Esophagus muscularis mucosa (tissue), 4 donors: ENCODE results near the gene MT1F. TPM values are rescaled to one million over a fixed set of nuclear protein-coding genes. Genes with fewer than 3 reads are reported as not detected.

Source experiments
- DNase-seq: peaks from one replicate; pipeline ENCODE4 v3.0.0-alpha.2; 2017; ENCODE audit errors: extremely low spot score
- H3K27ac ChIP-seq, 4 donors: fragments of 200-600 bp; sonication (generic); replicated peaks in 1 of 4; 1 replicate in 3 of 4; 2 replicates in 1 of 4; pipeline ENCODE4 v1.5.1; 2016 to 2019; ENCODE audit warnings: mild to moderate bottlenecking in 1 of 4
- H3K27me3 ChIP-seq, 4 donors: fragments of 200-600 bp; sonication (generic); one replicate each; pipeline versions ENCODE4 v1.5.1 to v1.6.0; 2016 to 2019
- H3K36me3 ChIP-seq, 4 donors: fragments of 200-600 bp; sonication (generic); one replicate each; pipeline ENCODE4 v1.5.1; 2016 to 2019
- H3K4me1 ChIP-seq, 4 donors: fragments of 200-600 bp; sonication (generic); one replicate each; pipeline ENCODE4 v1.5.1; 2016 to 2019
- H3K4me3 ChIP-seq, 4 donors: fragments of 200-600 bp; sonication (generic); 1 replicate in 2 of 4; 2 replicates in 2 of 4; pipeline ENCODE4 v1.5.1; 2016 to 2019; ENCODE audit warnings: mild to moderate bottlenecking in 4 of 4, moderate library complexity in 1 of 4
- H3K9me3 ChIP-seq, 4 donors: fragments of 200-600 bp; sonication (generic); 1 replicate in 3 of 4; 2 replicates in 1 of 4; pipeline ENCODE4 v1.5.1; 2016 to 2019
- EP300 ChIP-seq: sonication (generic); formaldehyde crosslinking; IDR thresholded peaks from one replicate; pipeline ENCODE4 v1.6.1; 2017; ENCODE audit warnings: antibody characterized with exemption
- POLR2A ChIP-seq: fragments of 450-650 bp; IDR thresholded peaks from one replicate; pipeline ENCODE4 v1.6.1; 2017; ENCODE audit warnings: antibody characterized with exemption, moderate library complexity, mild to moderate bottlenecking, low read depth
- POLR2AphosphoS5 ChIP-seq, 2 donors: sonication (generic); formaldehyde crosslinking; IDR thresholded peaks; one replicate each; pipeline ENCODE4 v1.6.1; 2017; ENCODE audit warnings: antibody characterized with exemption in 2 of 2
- WGBS: methylation state at CpG from one replicate; pipeline ENCODE4 v1.1.5; 2018; 5-methylcytosine and 5-hydroxymethylcytosine counted together
- intact Hi-C: fragments of 100-400 bp; cut with DNase I; formaldehyde crosslinking; loops from one replicate; pipeline ENCODE4 v1.15.1; 2023
- total RNA-seq, 4 donors: library from RNA; depleted of rRNA; stranded (reverse); fragments of >200 nt; gene quantifications; one replicate each; pipeline versions ENCODE4 v1.1.0 to v1.2.1, GENCODE V29; 2016
- TF ChIP-seq, protein P1 (sequence below), 3 experiments: fragments of 200-600 bp in 2 of 3; fragments of 450-650 bp in 1 of 3; sonication (generic) in 2 of 3; IDR thresholded peaks; one replicate each; pipeline ENCODE4 v1.5.1; 2017 to 2019; ENCODE audit warnings: antibody characterized with exemption in 3 of 3, mild to moderate bottlenecking in 2 of 3, moderate library complexity in 1 of 3

Gene MT1F
- total RNA-seq, 4 donors from 2014 or later: 2.1 to 7.1 (median 5.0) TPM

DNA sequence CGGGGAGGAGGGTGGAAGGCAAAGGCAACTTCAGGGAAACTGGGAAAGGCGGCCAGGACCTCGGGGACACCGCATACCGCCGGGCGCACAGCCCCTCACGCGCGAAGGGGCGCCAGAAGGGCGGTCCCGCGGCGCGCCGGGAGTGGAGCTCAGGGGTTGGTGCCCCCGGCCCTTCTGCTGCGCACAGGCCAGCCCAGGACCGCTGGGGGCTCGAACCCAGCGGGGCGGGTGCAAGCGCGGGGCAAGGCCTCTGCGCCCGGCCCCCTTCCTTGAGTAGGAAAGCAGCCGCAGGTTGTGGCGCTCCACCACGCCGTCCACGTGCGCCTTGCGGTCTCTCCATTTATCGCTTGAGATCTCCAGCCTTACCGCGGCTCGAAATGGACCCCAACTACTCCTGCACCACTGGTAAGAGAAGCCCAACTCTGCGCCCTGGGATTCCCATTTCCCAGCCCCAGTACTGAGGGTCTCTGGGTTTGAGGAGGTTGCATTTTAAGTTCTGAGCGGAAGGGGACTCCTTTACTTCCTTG lies 22.3 kb upstream of the MT1F start:
- H3K4me3 ChIP-seq: peak overlapping the region; percentile 22 to 66 (median 46)
- peaks cover 18 to 61% (median 52%) of the 10 kb centered on the region in 4 donors for H3K4me1 ChIP-seq
- TF ChIP-seq EP300: no peak
- TF ChIP-seq, protein P1, sequence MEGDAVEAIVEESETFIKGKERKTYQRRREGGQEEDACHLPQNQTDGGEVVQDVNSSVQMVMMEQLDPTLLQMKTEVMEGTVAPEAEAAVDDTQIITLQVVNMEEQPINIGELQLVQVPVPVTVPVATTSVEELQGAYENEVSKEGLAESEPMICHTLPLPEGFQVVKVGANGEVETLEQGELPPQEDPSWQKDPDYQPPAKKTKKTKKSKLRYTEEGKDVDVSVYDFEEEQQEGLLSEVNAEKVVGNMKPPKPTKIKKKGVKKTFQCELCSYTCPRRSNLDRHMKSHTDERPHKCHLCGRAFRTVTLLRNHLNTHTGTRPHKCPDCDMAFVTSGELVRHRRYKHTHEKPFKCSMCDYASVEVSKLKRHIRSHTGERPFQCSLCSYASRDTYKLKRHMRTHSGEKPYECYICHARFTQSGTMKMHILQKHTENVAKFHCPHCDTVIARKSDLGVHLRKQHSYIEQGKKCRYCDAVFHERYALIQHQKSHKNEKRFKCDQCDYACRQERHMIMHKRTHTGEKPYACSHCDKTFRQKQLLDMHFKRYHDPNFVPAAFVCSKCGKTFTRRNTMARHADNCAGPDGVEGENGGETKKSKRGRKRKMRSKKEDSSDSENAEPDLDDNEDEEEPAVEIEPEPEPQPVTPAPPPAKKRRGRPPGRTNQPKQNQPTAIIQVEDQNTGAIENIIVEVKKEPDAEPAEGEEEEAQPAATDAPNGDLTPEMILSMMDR (IDR thresholded peaks at IDR 0.05): no peak
- TF ChIP-seq POLR2AphosphoS5 (IDR thresholded peaks at IDR 0.05): no peak
- TF ChIP-seq POLR2A: no peak
- H3K9me3 ChIP-seq: no peaks in the 10 kb centered on the region
- intact Hi-C loops: loop anchor here (5.0 kb wide), 1 partner anchor 47 kb away; the partner anchor contains the start of gene MT1X
- H3K27ac ChIP-seq: no peak overlapping the region
- peaks cover 0 to 83% (median 20%) of the 10 kb centered on the region in 4 donors for H3K27me3 ChIP-seq
- H3K36me3 ChIP-seq: no peaks in the 10 kb centered on the region
- 29% methylated on average over 15 of the region's 40 CpGs for WGBS
- DNase-seq: no peak

DNA sequence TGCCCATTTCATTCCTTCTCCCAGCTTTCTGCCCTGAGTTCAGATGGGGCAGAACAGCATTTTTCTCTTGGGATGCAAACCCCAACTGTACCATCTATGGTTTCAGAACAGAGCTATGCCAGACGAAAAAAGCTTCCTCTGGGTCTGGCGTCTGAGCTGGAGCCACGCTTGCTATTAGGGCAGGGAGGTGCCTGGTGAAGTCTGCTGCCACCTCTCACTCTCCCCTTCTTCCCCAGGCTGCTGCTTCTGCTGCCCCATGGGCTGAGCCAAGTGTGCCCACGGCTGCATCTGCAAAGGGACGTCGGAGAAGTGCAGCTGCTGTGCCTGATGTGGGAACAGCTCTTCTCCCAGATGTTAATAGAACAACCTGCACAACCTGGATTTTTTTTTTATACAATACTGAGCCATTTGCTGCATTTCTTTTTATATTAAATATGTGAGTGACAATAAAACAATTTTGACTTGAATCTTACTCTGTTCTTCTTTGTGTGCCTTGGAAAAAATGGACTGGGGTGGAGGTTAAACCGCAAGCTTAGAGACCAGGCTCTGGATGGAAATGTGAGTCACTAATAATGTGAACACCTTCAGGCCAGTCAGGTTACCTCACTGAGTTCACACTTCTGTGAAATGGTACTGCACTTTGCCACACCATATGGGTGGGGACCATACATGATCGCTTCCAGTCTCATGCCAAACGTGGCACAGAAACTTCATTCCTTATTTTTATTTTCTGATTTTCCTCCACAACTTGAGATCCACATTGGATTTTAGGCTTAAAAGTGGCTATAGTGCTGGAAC lies 20.9 kb upstream of the MT1F start:
- no peak for TF ChIP-seq POLR2A
- no peak for TF ChIP-seq EP300
- TF ChIP-seq, protein P1 (IDR thresholded peaks at IDR 0.05): no peak
- TF ChIP-seq POLR2AphosphoS5 (IDR thresholded peaks at IDR 0.05): no peak
- 70% methylated on average over 8 of the region's 9 CpGs for WGBS
- peaks cover 0 to 96% (median 20%) of the 10 kb centered on the region in 4 donors for H3K27me3 ChIP-seq
- no peak for DNase-seq
- no peak overlapping the region for H3K4me3 ChIP-seq
- intact Hi-C loops: loop anchor here (5.0 kb wide), 1 partner anchor 45 kb away; the partner anchor contains the start of gene MT1X
- peak overlapping the region in 1 of 4 donors; percentile 70 for H3K27ac ChIP-seq
- peaks cover 18 to 58% (median 50%) of the 10 kb centered on the region in 4 donors for H3K4me1 ChIP-seq
- H3K9me3 ChIP-seq: no peaks in the 10 kb centered on the region
- no peaks in the 10 kb centered on the region for H3K36me3 ChIP-seq

DNA sequence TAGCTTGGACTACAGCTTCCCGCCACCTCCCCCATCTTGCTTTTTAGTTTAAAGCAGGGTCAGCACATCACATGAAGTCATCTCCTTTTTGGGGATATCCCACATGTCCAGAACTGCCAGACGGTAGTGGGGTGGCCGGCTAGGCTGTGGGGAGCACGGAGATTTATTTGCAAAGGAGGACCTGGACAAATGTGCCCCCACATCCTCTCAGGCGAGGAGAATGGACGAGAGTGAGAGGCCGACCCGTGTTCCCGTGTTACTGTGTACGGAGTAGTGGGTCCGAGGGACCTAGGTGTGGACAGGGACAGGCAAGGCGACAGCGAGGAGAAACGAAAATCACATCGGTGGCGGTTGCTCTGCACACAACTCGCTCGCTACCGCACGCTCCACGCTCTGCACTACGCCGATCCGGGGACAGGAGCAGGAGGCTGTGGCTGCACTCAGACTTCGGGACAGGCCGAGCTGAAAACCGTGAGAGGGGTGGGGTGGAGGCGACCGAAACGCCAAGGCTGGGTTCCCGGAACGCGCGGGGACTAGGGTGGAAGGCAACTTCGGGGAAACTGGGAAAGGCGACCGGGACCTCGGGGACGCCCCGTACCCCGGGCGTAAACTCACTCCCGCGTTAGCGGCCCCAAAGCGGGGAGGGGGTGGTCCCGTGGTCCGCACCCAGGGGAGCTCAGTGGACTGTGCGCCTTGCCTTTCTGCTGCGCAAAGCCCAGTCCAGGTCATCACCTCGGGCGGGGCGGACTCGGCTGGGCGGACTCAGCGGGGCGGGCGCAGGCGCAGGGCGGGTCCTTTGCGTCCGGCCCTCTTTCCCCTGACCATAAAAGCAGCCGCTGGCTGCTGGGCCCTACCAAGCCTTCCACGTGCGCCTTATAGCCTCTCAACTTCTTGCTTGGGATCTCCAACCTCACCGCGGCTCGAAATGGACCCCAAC lies 19.7 kb upstream of the MT1F start, which contains the start of gene MT1A:
Gene MT1A (plus strand): TSS at position 853 of the 937 bp plus-strand sequence. CDS start 73 bp downstream, at position 926.
- TF ChIP-seq EP300 (peak; percentile 72), POLR2AphosphoS5 (IDR thresholded peaks at IDR 0.05) (peak; percentile 82 to 89), POLR2A (peak; percentile 48)
- TF ChIP-seq, protein P1 (IDR thresholded peaks at IDR 0.05): no peak
- Histone ChIP-seq H3K9me3 (no peaks in the 10 kb centered on the region), H3K27ac (peak within 1 kb of the TSS; percentile 48 to 70 (median 64)), H3K4me1 (peaks cover 18 to 50% (median 41%) of the 10 kb centered on the region in 4 donors), H3K27me3 (peaks cover 0 to 98% (median 20%) of the 10 kb centered on the region in 4 donors), H3K36me3 (no peaks in the 10 kb centered on the region), H3K4me3 (peak within 1 kb of the TSS; percentile 51 to 61 (median 56))
- no peak for DNase-seq
- intact Hi-C loops: loop anchor here (5.0 kb wide), 1 partner anchor 44 kb away; the partner anchor contains the start of gene MT1X
- WGBS: 22% methylated on average over 57 of the region's 68 CpGs

DNA sequence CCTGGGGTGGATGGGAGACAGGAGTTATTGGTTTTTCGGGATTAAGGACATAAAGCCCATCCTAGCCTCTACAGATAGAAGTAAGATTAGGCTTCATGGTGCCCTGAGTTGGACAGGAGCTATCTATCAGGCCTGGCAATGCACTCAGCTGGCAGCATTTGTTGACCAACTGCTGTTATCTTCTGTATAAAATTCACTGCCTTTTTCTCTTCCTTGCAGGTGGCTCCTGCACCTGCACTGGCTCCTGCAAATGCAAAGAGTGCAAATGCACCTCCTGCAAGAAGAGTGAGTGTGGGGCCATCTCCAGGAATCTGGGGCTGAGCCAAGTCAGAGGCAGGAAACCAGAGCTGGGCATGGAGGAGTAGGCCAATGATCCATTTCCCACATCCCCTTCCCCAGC lies 18.7 kb upstream of the MT1F start:
- DNase-seq: no peak
- intact Hi-C loops: loop anchor here (5.0 kb wide), 1 partner anchor 43 kb away; the partner anchor contains the start of gene MT1X
- WGBS: 58% methylated on average over 1 of the region's 1 CpG
- H3K4me3 ChIP-seq: peak overlapping the region in 2 of 4 donors; percentile 51 to 61
- no peaks in the 10 kb centered on the region for H3K9me3 ChIP-seq
- H3K27me3 ChIP-seq: peaks cover 0 to 99% (median 20%) of the 10 kb centered on the region in 4 donors
- no peaks in the 10 kb centered on the region for H3K36me3 ChIP-seq
- peaks cover 18 to 53% (median 46%) of the 10 kb centered on the region in 4 donors for H3K4me1 ChIP-seq
- no peak for TF ChIP-seq POLR2A
- TF ChIP-seq, protein P1 (IDR thresholded peaks at IDR 0.05): no peak
- no peak for TF ChIP-seq POLR2AphosphoS5 (IDR thresholded peaks at IDR 0.05)
- no peak for TF ChIP-seq EP300
- H3K27ac ChIP-seq: peak overlapping the region in 1 of 4 donors; percentile 70
